Suprapubic skin (tissue), 4 donors: ENCODE data around the gene NUP107.

ENCODE experiments used
- CTCF ChIP-seq, 2 donors: fragments of 200-600 bp in 1 of 2; fragments of 450-650 bp in 1 of 2; sonication (generic) in 1 of 2; IDR thresholded peaks; one replicate each; pipeline ENCODE4 v1.5.1; 2016 to 2019; ENCODE audit warnings: antibody characterized with exemption in 2 of 2, mild to moderate bottlenecking in 1 of 2, moderate library complexity in 1 of 2
- EP300 ChIP-seq: sonication (generic); formaldehyde crosslinking; IDR thresholded peaks from one replicate; pipeline ENCODE4 v1.6.1; 2017; ENCODE audit warnings: antibody characterized with exemption
- POLR2A ChIP-seq, 2 donors: fragments of 450-650 bp; IDR thresholded peaks; one replicate each; pipeline ENCODE4 v1.6.1; 2017; ENCODE audit warnings: antibody characterized with exemption in 2 of 2, mild to moderate bottlenecking in 2 of 2, moderate library complexity in 2 of 2
- POLR2AphosphoS5 ChIP-seq, 3 donors: sonication (generic); formaldehyde crosslinking; IDR thresholded peaks; one replicate each; pipeline ENCODE4 v1.6.1; 2017; ENCODE audit warnings: antibody characterized with exemption in 3 of 3

DNA sequence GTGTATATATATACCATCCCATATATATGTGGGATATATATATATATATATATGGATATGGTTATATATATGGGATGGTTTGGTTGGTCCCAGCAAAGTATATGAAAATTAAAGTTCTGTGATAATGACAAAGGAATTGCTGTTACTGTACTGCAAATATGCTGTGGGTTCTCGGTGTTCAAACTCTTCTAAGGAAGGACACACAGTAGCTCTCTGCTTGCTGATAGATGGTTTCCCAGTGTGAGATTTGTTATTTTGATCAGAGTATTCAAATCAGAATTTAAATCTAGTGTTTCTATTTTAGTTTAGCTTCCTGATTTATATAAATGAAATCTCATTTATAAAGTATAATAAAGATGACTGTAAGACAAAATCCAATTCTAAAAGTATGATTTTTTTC, 78.9 kb downstream of the NUP107 start:
- TF ChIP-seq CTCF (IDR thresholded peaks at IDR 0.05), result no peak
- TF ChIP-seq POLR2A (IDR thresholded peaks at IDR 0.05), result no peak
- TF ChIP-seq EP300, result no peak
- TF ChIP-seq POLR2AphosphoS5 (IDR thresholded peaks at IDR 0.05), result no peak
